Thyroid gland (tissue), 4 donors: ENCODE measurements around the gene AAMP. TPM values are rescaled to one million over a fixed set of nuclear protein-coding genes. Genes with fewer than 3 reads are reported as not detected.
"Not testable (repeated sequence)": the region's sequence is repeated elsewhere in the genome, so short reads cannot be mapped to it uniquely, and the experiment has no call there.

Source experiments
- DNase-seq, 2 donors: peaks; one replicate each; pipeline ENCODE4 v3.0.0-alpha.2; 2019
- H3K27ac ChIP-seq, 3 donors: fragments of 200-600 bp; sonication (generic); 1 replicate in 2 of 3; 2 replicates in 1 of 3; pipeline ENCODE4 v1.5.1; 2016 to 2019; ENCODE audit warnings: mild to moderate bottlenecking in 1 of 3, moderate library complexity in 1 of 3
- H3K27me3 ChIP-seq: fragments of 200-600 bp; sonication (generic); one replicate; pipeline ENCODE4 v1.5.1; 2019
- H3K36me3 ChIP-seq, 2 donors: fragments of 200-600 bp; sonication (generic); one replicate each; pipeline ENCODE4 v1.5.1; 2016 to 2019
- H3K4me1 ChIP-seq, 2 donors: fragments of 200-600 bp; sonication (generic); one replicate each; pipeline ENCODE4 v1.5.1; 2017 to 2019
- H3K4me3 ChIP-seq, 3 donors: fragments of 200-600 bp; sonication (generic); replicated peaks in 1 of 3; 1 replicate in 2 of 3; 2 replicates in 1 of 3; pipeline ENCODE4 v1.5.1; 2016; ENCODE audit warnings: mild to moderate bottlenecking in 1 of 3
- H3K9me3 ChIP-seq: fragments of 200-600 bp; sonication (generic); one replicate; pipeline ENCODE4 v1.5.1; 2017
- POLR2A ChIP-seq, 2 donors: fragments of 450-650 bp; IDR thresholded peaks; one replicate each; pipeline ENCODE4 v1.6.1; 2017; ENCODE audit warnings: antibody characterized with exemption in 2 of 2, mild to moderate bottlenecking in 2 of 2, moderate library complexity in 1 of 2
- WGBS, 2 donors: methylation state at CpG; one replicate each; pipeline ENCODE4 v1.1.5; 2017; 5-methylcytosine and 5-hydroxymethylcytosine counted together
- intact Hi-C: fragments of 100-400 bp; cut with DNase I; formaldehyde crosslinking; loops from one replicate; pipeline ENCODE4 v1.15.1; 2023
- total RNA-seq, 4 donors: library from RNA; depleted of rRNA; stranded (reverse); fragments of >200 nt; gene quantifications; one replicate each; pipeline ENCODE4 v1.2.3, GENCODE V29; 2016
- TF ChIP-seq, protein P1 (sequence below), 6 experiments: fragments of 200-600 bp in 3 of 6; fragments of 450-650 bp in 3 of 6; sonication (generic) in 3 of 6; IDR thresholded peaks; one replicate each; pipeline ENCODE4 v1.5.1; 2016 to 2019; ENCODE audit warnings: antibody characterized with exemption in 6 of 6, mild to moderate bottlenecking in 2 of 6, inconsistent platforms in 1 of 6, moderate library complexity in 1 of 6

AAMP gene
- total RNA-seq: 100 to 1,000 TPM in 3 of 4 donors, 10 to 100 TPM in 1; 86.9 to 175 (median 121) TPM

- intact Hi-C loops: loop anchor here (5.0 to 10.0 kb wide), 3 partner anchors 55 to 295 kb away; partner anchors contain the start of genes ARPC2, CNOT9 and USP37
- Histone ChIP-seq H3K4me1 (peaks cover 32 to 46% of the 10 kb centered on the region in 2 donors), H3K9me3 (no peaks in the 10 kb centered on the region), H3K27ac (peak within 1 kb of the TSS; percentile 55 to 84 (median 83)), H3K36me3 (peaks cover 32 to 38% of the 10 kb centered on the region in 2 donors), H3K4me3 (peak within 1 kb of the TSS; percentile 29 to 88 (median 85)), H3K27me3 (no peaks in the 10 kb centered on the region)
- 0% methylated on average over 30 to 39 of the region's 64 CpGs for WGBS, 2 donors
- peak in 1 of 2 donors; percentile 79 for TF ChIP-seq POLR2A (IDR thresholded peaks at IDR 0.05)
- TF ChIP-seq, protein P1, sequence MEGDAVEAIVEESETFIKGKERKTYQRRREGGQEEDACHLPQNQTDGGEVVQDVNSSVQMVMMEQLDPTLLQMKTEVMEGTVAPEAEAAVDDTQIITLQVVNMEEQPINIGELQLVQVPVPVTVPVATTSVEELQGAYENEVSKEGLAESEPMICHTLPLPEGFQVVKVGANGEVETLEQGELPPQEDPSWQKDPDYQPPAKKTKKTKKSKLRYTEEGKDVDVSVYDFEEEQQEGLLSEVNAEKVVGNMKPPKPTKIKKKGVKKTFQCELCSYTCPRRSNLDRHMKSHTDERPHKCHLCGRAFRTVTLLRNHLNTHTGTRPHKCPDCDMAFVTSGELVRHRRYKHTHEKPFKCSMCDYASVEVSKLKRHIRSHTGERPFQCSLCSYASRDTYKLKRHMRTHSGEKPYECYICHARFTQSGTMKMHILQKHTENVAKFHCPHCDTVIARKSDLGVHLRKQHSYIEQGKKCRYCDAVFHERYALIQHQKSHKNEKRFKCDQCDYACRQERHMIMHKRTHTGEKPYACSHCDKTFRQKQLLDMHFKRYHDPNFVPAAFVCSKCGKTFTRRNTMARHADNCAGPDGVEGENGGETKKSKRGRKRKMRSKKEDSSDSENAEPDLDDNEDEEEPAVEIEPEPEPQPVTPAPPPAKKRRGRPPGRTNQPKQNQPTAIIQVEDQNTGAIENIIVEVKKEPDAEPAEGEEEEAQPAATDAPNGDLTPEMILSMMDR (IDR thresholded peaks at IDR 0.05): peak in 1 of 6 experiments; percentile 13
- DNase-seq: peak; percentile 100
These were observed at the start of gene AAMP, which contains the start of gene PNKD for GRCh38 chr2:218269900-218270720. Gene AAMP (minus strand): TSS chr2:218270137. CDS start chr2:218270086, 51 bp downstream. Gene PNKD (plus strand): TSS chr2:218270519. CDS start chr2:218270536, 17 bp downstream.

DNA sequence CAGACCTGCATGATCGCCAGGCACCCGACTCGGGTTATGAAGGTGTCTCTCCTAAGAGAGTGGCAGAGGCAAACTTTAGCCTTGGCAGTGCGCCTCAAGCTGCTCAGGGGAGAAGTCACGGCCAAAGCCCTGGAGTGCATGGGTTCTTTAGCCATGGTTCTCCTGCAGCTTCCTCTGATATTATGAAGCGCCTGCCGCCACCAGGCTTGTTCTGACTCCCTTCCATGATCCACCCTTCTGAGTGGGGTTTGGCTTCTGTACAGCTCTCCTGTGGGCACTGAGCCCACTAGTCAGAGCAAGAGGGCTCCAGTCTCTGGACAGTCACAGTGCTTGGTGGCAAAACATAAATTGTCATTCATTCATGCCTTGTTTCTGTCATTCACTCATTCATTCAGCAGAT, 48.3 kb upstream of the AAMP start:
- no peak overlapping the region for H3K27ac ChIP-seq
- no peaks in the 10 kb centered on the region for H3K9me3 ChIP-seq
- H3K4me1 ChIP-seq: peaks cover 15 to 21% of the 10 kb centered on the region in 2 donors
- H3K36me3 ChIP-seq: no peaks in the 10 kb centered on the region
- no peak for TF ChIP-seq POLR2A (IDR thresholded peaks at IDR 0.05)
- TF ChIP-seq, protein P1 (IDR thresholded peaks at IDR 0.05): no peak
- no peak overlapping the region for H3K4me3 ChIP-seq
- peak; percentile 70 to 74 for DNase-seq
- intact Hi-C loops: no loop called here
- 74 to 81% methylated on average over 5 to 7 of the region's 7 CpGs for WGBS, 2 donors
- no peaks in the 10 kb centered on the region for H3K27me3 ChIP-seq

DNA sequence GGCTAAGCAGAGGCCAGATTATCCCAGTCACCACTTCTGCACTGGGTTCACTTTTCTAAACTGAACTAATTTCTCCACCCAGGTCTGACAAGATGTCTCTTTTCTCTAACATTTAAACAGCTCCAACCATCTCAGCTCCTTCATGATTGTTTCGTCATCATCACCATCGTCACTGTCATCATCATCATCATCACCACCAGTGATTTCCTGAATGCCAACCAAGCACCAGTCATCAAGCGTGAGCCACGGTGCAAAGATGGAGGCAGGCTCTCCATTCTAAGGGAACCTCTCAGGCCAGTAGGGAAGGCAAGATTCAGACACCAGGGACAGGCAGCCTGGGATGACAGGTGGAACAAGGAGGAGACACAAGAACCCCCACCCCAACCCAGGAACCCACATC, 47.9 kb upstream of the AAMP start:
- H3K4me1 ChIP-seq: peaks cover 15 to 21% of the 10 kb centered on the region in 2 donors
- TF ChIP-seq, protein P1 (IDR thresholded peaks at IDR 0.05): no peak
- TF ChIP-seq POLR2A (IDR thresholded peaks at IDR 0.05): no peak
- H3K27ac ChIP-seq: no peak overlapping the region
- WGBS, 2 donors: 90 to 94% methylated on average over 4 of the region's 4 CpGs
- H3K36me3 ChIP-seq: no peaks in the 10 kb centered on the region
- intact Hi-C loops: no loop called here
- H3K9me3 ChIP-seq: no peaks in the 10 kb centered on the region
- H3K27me3 ChIP-seq: no peaks in the 10 kb centered on the region
- no peak overlapping the region for H3K4me3 ChIP-seq
- DNase-seq: no peak

GRCh38 chr2:218317303-218317630, 47.3 kb upstream of the AAMP start:
- intact Hi-C loops: no loop called here
- Histone ChIP-seq H3K9me3 (no peaks in the 10 kb centered on the region), H3K4me3 (no peak overlapping the region), H3K36me3 (no peaks in the 10 kb centered on the region), H3K27me3 (no peaks in the 10 kb centered on the region), H3K27ac (no peak overlapping the region), H3K4me1 (peaks cover 10 to 17% of the 10 kb centered on the region in 2 donors)
- no peak for DNase-seq
- 37 to 62% methylated on average over 1 of the region's 1 CpG for WGBS, 2 donors
- TF ChIP-seq, protein P1 (IDR thresholded peaks at IDR 0.05): no peak
- TF ChIP-seq POLR2A (IDR thresholded peaks at IDR 0.05): no peak

- no peak for TF ChIP-seq POLR2A (IDR thresholded peaks at IDR 0.05)
- TF ChIP-seq, protein P1 (IDR thresholded peaks at IDR 0.05): no peak
- 89 to 92% methylated on average over 8 of the region's 8 CpGs for WGBS, 2 donors
- no peaks in the 10 kb centered on the region for H3K27me3 ChIP-seq
- peaks cover 5 to 6% of the 10 kb centered on the region in 2 donors for H3K4me1 ChIP-seq
- no peaks in the 10 kb centered on the region for H3K9me3 ChIP-seq
- no peak overlapping the region for H3K4me3 ChIP-seq
- H3K27ac ChIP-seq: no peak overlapping the region
- H3K36me3 ChIP-seq: no peaks in the 10 kb centered on the region
- intact Hi-C loops: no loop called here
- no peak for DNase-seq
These were observed 45.5 kb upstream of the AAMP start for GRCh38 chr2:218315397-218315796.

GRCh38 chr2:218314764-218315163, 44.8 kb upstream of the AAMP start:
- intact Hi-C loops, DNase-seq, H3K27me3 ChIP-seq, H3K4me1 ChIP-seq, H3K4me3 ChIP-seq, H3K27ac ChIP-seq, H3K36me3 ChIP-seq, H3K9me3 ChIP-seq: not testable (repeated sequence)
- WGBS, 2 donors: 86 to 91% methylated on average over 4 of the region's 4 CpGs
